GM18909 (cell line): ENCODE measurements around the gene SOX13.

Source experiments
- ATAC-seq: cut with Tn5 transposase; IDR thresholded peaks from one replicate; pipeline ENCODE4 v1.9.1; 2021; ENCODE audit warnings: mild to moderate bottlenecking; ENCODE audit not compliant: unreplicated experiment, poor library complexity

SOX13 gene

GRCh38 chr1:204149635-204150565 lies 77.0 kb downstream of the SOX13 start:
- ATAC-seq, result no peak

- ATAC-seq, result no peak
These were observed 78.0 kb downstream of the SOX13 start for GRCh38 chr1:204150702-204151551.

- no peak for ATAC-seq
These were observed 78.8 kb downstream of the SOX13 start, which contains the start of gene ETNK2 for GRCh38 chr1:204151552-204152309. Gene ETNK2 (minus strand): TSS chr1:204152044. CDS start chr1:204151852, 192 bp downstream.

- ATAC-seq, result no peak
These were observed 79.6 kb downstream of the SOX13 start for GRCh38 chr1:204152310-204153044.

GRCh38 chr1:204153667-204154066 lies 80.8 kb downstream of the SOX13 start:
- ATAC-seq, result no peak

GRCh38 chr1:204154568-204155255 lies 81.8 kb downstream of the SOX13 start:
- no peak for ATAC-seq

GRCh38 chr1:204155881-204156280 lies 83.0 kb downstream of the SOX13 start:
- no peak for ATAC-seq

- no peak for ATAC-seq
These were observed 85.0 kb downstream of the SOX13 start for GRCh38 chr1:204157962-204158361.

GRCh38 chr1:204161609-204162493 lies 88.9 kb downstream of the SOX13 start:
- no peak for ATAC-seq

GRCh38 chr1:204162494-204163074 lies 89.7 kb downstream of the SOX13 start:
- ATAC-seq, result peak; percentile 67

GRCh38 chr1:204166219-204166618 lies 93.3 kb downstream of the SOX13 start, which contains the start of gene REN:
Gene REN (minus strand): TSS chr1:204166337. CDS start chr1:204166293, 44 bp downstream.
- no peak for ATAC-seq

- no peak for ATAC-seq
These were observed 94.8 kb downstream of the SOX13 start for GRCh38 chr1:204167730-204168129.

- no peak for ATAC-seq
These were observed 96.9 kb downstream of the SOX13 start for GRCh38 chr1:204169858-204170257.

- no peak for ATAC-seq
These were observed 97.7 kb downstream of the SOX13 start for GRCh38 chr1:204170494-204171155.

GRCh38 chr1:204171751-204172178 lies 98.8 kb downstream of the SOX13 start:
- no peak for ATAC-seq

GRCh38 chr1:204172404-204173029 lies 99.6 kb downstream of the SOX13 start:
- ATAC-seq, result no peak

- no peak for ATAC-seq
These were observed 102.0 kb downstream of the SOX13 start for GRCh38 chr1:204174958-204175357.
